ENCODE measurements around the gene CCDC7.
"Not testable (repeated sequence)": the region's sequence is repeated elsewhere in the genome, so short reads cannot be mapped to it uniquely, and the experiment has no call there.

CCDC7 gene

GRCh38 chr10:32445740-32446535 is at the start of gene CCDC7:
CCDC7 (plus strand) TSS chr10:32446140; CDS start chr10:32451643, 5,503 bp downstream.
- in situ Hi-C loops (cut with MboI; ENCODE audit: low sequenced_read_pairs), result no loop called here

DNA sequence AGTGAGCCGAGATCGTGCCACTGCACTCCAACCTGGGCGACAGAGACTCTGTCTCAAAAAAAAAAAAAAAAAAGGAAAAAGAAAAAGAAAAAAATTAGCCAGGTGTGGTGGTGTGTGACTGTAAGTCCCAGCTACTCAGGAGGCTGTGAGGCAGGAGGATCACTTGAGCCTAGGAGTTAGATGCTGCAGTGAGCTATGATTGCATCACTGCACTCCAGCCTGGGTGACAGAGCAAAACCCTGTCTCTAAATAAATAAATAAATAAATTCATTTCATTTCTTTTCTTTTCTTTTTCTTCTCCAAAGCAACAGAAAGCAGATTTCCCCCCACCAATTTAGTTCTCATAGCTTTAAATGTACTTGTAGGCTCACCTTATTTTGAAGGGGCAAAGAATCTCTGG is 48.8 kb upstream of the CCDC7 start:
- in situ Hi-C loops (cut with MboI; ENCODE audit: low sequenced_read_pairs), result not testable (repeated sequence)

DNA sequence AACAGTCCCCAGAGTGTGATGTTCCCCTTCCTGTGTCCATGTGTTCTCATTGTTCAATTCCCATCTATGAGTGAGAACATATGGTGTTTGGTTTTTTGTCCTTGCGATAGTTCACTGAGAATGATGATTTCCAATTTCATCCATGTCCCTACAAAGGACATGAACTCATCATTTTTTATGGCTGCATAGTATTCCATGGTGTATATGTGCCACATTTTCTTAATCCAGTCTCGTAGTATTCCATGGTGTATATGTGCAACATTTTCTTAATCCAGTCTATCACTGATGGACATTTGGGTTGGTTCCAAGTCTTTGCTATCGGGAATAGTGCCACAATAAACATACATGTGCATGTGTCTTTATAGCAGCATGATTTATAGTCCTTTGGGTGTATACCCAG is 46.2 kb upstream of the CCDC7 start:
- in situ Hi-C loops (cut with MboI; ENCODE audit: low sequenced_read_pairs), result not testable (repeated sequence)

- in situ Hi-C loops (cut with MboI; ENCODE audit: low sequenced_read_pairs), result no loop called here
Measured at GRCh38 chr10:32400961-32401360, 45.0 kb upstream of the CCDC7 start.

DNA sequence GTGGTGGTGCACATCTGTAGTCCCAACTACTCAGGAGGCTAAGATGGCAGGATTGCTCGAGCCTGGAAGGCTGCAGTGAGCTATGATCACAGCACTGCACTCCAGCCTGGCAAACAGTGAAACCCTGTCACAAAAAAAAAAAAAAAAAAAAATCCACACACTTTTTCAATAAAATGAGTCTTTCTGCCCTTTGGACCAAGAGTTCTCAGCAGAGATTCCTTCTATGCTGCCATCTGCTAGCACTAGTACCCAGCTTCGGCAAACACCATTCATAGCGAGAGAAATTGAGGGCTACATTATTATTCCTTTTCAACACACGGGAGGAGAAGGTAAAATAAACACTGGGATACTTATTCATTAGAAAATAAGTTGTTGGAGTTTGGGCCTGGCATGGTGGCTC is 43.4 kb upstream of the CCDC7 start:
- in situ Hi-C loops (cut with MboI; ENCODE audit: low sequenced_read_pairs), result no loop called here

DNA sequence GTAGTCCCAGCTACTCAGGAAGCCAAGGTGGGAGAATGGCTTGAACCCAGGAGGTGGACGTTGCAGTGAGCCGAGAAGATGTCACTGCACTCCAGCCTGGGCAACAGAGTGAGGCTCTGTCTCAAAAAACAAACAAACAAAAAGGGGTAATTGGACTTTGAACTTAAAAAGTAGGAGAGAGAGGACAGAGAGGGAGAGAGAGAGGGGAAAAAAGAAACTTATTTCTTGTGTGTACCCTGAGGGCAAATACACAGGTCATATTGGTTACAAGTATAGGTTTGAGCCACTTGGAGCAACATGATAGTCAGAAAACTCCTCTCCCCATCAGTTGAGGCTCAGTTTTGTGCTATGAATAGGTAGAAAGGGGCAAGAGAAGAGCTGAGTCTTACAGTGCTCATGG is 42.8 kb upstream of the CCDC7 start:
- in situ Hi-C loops (cut with MboI; ENCODE audit: low sequenced_read_pairs), result no loop called here

- in situ Hi-C loops (cut with MboI; ENCODE audit: low sequenced_read_pairs), result no loop called here
Measured at GRCh38 chr10:32408690-32409089, 37.2 kb upstream of the CCDC7 start.

DNA sequence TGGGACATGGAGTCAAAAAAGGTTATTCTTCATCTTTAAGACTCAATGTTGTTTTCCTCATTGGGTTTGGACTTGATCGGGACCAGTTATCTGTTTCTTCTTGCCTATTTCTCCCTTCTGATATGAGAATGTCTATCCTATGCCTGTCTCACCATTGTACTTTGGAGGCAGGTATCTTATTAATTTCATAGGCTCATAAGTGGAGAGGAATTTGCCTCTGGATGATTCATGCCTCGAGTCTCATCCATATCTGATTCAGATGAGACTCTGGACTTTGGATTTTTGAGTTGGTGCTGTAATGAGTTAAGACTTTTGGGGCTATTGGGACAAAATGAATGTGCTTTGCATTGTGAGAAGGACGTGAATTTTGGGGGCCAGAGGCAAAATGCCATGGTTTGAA is 36.2 kb upstream of the CCDC7 start:
- in situ Hi-C loops (cut with MboI; ENCODE audit: low sequenced_read_pairs), result no loop called here

DNA sequence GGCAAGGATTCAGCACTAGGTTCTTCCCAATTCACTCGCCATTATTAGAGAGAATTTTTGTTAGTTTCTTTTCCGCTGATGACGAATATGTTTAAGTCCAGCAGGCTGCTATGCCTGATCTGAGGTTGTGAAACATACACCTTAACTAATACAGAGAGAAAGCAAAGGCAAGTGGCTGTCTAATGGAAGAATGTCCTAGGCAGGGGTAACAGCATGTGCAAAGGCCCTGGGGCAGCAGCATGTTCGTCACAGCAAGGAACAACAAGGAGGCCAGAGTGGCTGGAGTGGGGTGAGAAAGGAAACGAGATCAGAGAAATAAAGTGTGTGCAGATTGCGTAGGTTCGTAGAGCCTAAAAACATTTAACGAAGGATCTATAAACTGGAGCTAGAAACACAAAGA is 35.4 kb upstream of the CCDC7 start:
- in situ Hi-C loops (cut with MboI; ENCODE audit: low sequenced_read_pairs), result no loop called here

DNA sequence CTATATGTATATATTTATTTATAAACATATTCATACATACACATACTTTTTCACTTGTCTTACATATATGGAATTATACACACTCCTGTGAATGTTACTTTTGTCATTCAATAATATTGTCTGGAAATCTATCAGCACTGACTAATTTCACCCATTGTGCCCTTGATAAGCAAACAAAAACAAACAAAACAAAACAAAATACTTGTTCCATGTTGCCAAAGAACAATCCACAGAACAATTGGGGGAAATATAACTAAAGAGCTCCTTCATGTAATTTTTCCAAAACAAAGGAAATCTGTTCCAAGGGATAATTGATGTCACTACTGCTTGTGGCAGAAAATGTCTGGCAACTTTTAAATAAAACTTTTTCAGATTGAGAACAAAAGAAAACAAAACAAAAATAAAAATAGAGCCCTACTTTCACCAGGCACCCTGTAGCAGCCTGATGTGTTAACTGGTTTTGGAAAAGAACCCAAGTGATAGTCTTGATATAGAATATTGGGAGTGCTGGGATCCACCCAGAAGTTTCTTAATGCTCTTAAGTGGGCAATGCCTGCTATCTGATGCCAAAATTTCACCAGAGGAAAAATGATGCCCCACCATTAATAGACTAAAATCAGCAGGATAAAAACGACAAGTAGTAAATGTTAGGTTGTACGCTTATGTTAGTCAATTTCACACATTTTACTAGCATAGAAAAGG is 34.0 kb upstream of the CCDC7 start:
- in situ Hi-C loops (cut with MboI; ENCODE audit: low sequenced_read_pairs), result no loop called here

DNA sequence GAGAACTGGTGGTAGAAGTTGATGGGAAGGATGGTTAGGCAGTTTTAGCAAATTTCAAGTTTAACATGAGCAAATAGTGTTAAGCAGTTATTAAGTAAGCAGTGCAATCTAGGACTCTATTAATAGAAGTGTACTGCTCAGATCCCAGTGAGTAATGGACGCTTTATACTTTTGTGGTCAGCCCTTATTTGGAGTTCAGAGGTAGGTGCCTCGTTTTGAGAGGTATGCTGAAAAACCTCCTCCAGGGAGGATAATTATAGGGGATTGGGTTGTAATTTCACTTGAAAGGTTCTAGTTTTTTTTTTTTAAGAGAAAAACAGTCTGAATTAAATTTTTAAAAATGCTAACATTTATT is 33.5 kb upstream of the CCDC7 start:
- in situ Hi-C loops (cut with MboI; ENCODE audit: low sequenced_read_pairs), result no loop called here

DNA sequence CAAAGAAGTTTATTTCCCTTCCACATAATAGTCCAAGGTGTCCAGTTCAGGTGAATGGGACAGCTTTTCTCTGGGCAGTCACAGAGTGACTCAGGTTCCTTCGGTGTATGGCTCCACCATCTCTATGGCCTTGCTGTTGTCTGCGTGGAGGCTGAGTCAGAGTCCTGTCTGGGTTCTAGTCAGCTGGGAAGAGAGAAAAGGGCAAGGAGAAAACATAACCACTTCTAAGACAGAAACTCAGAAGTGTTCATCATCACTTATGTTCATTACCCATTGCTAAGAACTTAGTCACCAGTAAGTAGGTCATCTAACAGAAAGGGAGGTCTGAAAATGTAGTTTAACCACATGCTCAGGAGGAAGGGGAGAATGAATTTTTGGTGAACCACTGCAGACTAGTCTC is 32.4 kb upstream of the CCDC7 start:
- in situ Hi-C loops (cut with MboI; ENCODE audit: low sequenced_read_pairs), result no loop called here

GRCh38 chr10:32415361-32415760 is 30.6 kb upstream of the CCDC7 start:
- in situ Hi-C loops (cut with MboI; ENCODE audit: low sequenced_read_pairs), result no loop called here

DNA sequence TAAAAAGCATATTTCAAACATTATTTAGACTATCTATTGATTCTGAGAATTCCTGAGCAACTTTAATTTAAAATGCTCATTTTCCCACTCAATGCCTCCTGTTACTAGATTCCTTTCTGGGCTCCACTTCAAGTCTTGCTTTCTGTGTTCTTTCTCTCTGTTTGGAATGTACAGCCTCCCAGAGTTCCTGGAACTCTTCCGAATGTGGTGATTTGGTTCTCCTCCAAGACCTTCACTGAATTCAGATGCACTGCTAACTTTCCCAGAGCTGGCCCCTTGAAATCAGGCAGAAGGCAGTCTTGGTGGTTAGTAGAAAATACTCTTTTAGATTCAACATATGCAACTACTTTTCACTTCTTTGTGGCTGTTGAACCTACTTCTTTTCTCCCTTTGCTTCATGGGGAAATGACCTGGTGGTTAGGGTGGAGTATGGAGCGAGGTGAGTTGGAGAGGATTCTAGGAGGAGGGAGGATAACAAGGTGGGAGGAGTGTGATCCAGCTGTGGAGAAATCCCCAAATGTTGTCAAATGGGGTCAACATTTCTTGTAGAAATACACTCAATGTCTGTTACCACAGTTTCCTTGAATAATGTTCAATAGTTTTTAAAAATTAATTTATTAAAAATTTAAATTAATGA is 27.9 kb upstream of the CCDC7 start:
- in situ Hi-C loops (cut with MboI; ENCODE audit: low sequenced_read_pairs), result no loop called here

GRCh38 chr10:32418572-32418971 is 27.4 kb upstream of the CCDC7 start:
- in situ Hi-C loops (cut with MboI; ENCODE audit: low sequenced_read_pairs), result no loop called here

- in situ Hi-C loops (cut with MboI; ENCODE audit: low sequenced_read_pairs), result no loop called here
Measured at GRCh38 chr10:32419615-32420014, 26.3 kb upstream of the CCDC7 start.

DNA sequence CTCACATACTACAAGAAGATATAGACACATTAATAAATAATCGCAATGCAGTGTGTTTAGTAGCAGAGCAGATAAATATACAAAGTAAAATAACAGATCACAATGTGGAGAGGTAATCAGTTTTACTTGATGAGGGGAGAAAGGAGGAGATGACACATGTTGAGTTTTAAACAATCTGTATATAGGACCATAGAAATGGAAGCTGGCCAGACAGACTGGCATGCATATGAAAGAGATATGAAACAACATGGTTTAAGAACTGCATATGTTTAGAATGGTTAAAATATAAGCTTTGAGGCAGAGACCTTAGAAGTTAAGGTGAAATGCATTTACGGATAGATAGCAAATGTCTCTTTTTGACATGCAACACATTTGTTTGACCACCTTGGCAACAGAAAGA is 19.8 kb upstream of the CCDC7 start:
- in situ Hi-C loops (cut with MboI; ENCODE audit: low sequenced_read_pairs), result no loop called here

DNA sequence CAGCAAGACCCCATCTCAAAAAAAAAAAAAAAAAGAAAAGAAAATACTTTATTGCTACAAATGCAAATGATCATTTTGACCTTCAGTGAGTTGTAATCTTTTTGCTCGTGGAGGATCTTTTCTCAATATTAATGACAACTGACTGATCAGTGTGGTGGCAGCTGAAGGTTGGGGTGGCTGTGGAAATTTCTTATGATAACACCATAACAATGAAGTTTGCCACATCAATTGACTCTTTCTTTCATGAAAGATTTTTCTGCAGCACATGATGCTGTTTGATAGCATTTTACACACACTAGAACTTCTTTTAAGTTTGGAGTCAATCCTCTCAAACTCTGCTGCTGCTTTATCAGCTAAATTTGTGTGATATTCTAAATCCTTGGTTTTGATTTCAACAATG is 12.4 kb upstream of the CCDC7 start:
- in situ Hi-C loops (cut with MboI; ENCODE audit: low sequenced_read_pairs), result no loop called here

- in situ Hi-C loops (cut with MboI; ENCODE audit: low sequenced_read_pairs), result no loop called here
Measured at GRCh38 chr10:32436215-32436614, 9.7 kb upstream of the CCDC7 start.

DNA sequence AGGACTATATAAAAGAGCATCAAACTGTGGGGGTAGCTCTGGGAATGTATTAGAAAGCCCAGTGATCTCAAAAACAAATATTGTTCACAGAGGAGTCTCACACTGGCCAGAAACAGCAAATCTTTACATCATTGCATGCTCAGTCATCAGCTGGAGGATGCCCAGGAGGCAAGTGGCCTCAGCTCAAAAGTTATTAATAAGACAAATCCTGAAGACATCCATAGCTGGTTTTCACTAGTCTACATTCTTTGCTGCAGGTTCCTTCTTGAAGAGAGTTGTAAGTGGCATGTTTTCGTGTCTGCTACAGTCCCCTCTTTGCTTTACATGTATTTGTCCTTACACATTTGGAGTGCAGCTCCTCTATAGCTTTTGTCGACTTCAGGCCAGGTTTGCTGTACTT is 8.6 kb upstream of the CCDC7 start:
- in situ Hi-C loops (cut with MboI; ENCODE audit: low sequenced_read_pairs), result no loop called here

- in situ Hi-C loops (cut with MboI; ENCODE audit: low sequenced_read_pairs), result no loop called here
Measured at GRCh38 chr10:32445036-32445435, 904 bp upstream of the CCDC7 start.

Data from HL-60/S4 treated with retinoic acid at 250 ng/mL for 4 days and 3 days (cell line).